IPS-NIHi7 (cell line): ENCODE results near the gene SUPT20H.
A peak's percentile ranks its signal among the peaks of the same experiment; 100 is the strongest.
"Not testable (repeated sequence)": the region's sequence is repeated elsewhere in the genome, so short reads cannot be mapped to it uniquely, and the experiment has no call there.

Experiments used
- DNase-seq: peaks from one replicate; pipeline ENCODE4 v3.0.0; 2012; ENCODE audit warnings: mixed read lengths; ENCODE audit errors: extremely low spot score

SUPT20H gene

GRCh38 chr13:37069597-37070103 is 10.2 kb upstream of the SUPT20H start:
- DNase-seq = no peak

- DNase-seq = no peak
Measured at GRCh38 chr13:37068962-37069361, 9.5 kb upstream of the SUPT20H start.

- DNase-seq = no peak
Measured at GRCh38 chr13:37067874-37068273, 8.4 kb upstream of the SUPT20H start.

GRCh38 chr13:37065890-37066526 is 6.5 kb upstream of the SUPT20H start:
- DNase-seq = peak; percentile 48

GRCh38 chr13:37059848-37060192 is 332 bp upstream of the SUPT20H start:
- no peak for DNase-seq

- DNase-seq = not testable (repeated sequence)
Measured at GRCh38 chr13:37056228-37056627, 3.3 kb downstream of the SUPT20H start.

DNA sequence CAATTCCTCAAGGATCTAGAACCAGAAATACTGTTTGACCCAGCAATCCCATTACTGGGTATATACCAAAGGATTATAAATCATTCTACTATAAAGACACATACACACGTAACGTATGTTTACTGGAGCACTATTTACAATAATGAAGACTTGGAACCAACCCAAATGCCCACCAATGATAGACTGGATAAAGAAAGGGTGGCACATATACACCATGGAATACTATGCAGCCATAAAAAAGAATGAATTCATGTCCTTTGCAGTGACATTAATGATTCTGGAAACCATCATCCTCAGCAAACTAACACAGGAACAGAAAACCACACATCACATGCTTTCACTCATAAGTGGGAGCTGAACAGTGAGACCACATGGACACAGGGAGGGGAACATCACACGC is 6.4 kb downstream of the SUPT20H start:
- not testable (repeated sequence) for DNase-seq

DNA sequence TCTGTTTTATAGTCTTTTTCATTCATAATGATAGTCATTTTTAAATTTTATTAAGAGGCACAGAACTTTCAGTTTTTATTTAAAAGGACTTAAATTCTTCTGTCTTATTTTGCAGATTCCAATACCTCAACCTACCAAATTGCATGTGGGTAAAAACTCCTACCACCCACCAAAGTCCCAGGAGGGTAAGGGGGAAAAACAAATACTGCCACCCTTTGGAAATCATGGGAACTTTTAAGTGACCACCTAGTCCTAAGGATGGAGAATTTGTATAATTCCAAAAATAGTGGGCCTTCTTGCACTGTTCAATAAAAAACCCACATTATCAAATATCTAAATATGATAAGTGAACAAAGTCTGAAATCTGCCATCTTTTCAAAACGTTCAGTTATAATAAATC is 9.7 kb downstream of the SUPT20H start:
- DNase-seq = peak; percentile 11

GRCh38 chr13:37047846-37048245 is 11.6 kb downstream of the SUPT20H start:
- DNase-seq = no peak

DNA sequence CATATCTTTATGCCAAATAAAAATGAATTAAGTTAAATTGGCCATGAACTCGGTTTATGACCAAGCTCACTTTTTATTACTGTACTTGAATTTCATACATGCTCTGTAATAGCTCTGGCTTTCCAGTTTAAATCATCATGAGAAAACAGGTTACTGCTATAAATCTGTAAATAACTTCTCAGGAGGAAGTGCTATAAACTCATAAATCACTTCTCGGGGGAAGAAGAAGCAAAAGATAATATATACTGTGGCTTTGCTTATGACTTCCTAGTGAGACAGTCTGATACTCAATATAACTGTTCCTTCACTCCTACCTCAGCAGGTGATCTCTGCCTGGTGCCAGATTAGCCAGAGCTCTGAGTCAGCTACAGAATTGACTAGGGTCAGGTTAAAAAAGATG is 12.5 kb downstream of the SUPT20H start:
- no peak for DNase-seq

- DNase-seq = no peak
Measured at GRCh38 chr13:37046062-37046461, 13.4 kb downstream of the SUPT20H start.

DNA sequence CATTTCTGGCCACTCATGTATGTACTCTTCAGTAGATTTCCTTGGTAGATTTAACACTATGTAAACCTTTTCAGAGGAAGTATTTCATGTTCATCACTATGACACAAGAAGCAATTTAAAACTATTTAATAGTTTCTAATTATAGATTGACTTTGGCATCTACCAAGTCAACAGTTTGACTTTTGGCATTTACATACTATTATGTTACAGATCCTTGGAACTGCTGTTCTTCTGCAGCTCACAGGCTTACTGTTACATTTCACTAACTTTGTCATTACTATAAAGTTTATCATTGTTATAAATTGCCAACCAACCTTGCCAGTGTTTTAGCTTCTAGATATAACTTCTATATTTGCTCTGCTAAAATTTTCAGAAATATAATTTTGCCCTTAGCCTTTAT is 18.7 kb downstream of the SUPT20H start:
- DNase-seq = no peak

GRCh38 chr13:37039896-37040295 is 19.6 kb downstream of the SUPT20H start:
- DNase-seq = no peak

DNA sequence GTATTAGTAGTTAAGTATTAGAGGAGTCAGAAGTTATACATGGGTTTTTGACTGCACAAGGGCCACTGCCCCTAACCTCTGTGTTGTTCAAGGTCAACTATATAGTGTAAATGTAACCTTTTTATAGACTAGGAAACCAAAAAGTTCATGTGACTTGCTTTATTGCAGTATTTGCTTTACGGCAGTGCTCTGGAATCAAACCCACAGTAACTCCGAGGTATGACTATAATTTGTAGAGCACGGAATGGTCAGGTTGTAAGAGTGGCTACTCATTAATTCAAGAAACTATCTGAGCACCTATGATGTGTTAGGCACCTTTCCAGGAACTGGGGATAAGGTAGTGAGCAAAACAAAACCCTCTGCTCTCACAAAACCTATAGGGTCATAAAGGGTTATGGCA is 22.2 kb downstream of the SUPT20H start:
- no peak for DNase-seq

DNA sequence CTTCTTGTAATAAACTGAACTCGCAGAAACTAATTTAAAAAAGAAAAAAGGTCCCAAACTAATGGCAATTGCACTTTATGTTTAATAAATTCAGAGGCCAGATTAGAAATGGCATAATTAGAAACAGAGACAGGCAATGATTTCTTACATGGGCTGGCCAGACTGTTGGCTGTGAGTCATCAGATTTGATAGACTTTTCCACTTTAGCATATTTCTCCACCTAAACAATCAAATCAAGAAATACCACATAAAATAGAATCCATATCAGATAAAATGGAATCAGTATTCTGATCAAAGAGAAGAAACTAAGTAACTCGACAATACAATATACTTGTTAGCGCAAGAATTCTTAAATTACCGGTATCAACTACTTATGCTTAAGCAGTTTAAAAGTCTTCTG is 29.9 kb downstream of the SUPT20H start:
- no peak for DNase-seq

DNA sequence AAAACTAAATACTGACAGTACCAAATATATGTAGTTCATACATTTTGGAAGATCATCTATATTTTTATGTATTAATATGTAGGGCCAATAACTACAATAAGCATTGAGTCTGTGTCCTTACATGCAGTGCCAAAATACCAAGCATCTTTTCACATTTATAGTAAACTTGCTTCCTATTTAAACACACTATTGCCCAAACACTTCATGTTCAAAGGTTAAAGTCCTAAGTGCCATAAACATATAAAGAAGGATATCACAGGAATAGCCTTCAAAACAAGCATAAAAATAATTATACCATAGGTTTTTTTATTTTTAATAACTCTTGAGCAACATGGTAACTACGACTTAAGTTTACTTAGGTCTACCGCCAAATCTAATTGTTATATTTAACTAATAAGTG is 31.8 kb downstream of the SUPT20H start:
- DNase-seq = no peak

DNA sequence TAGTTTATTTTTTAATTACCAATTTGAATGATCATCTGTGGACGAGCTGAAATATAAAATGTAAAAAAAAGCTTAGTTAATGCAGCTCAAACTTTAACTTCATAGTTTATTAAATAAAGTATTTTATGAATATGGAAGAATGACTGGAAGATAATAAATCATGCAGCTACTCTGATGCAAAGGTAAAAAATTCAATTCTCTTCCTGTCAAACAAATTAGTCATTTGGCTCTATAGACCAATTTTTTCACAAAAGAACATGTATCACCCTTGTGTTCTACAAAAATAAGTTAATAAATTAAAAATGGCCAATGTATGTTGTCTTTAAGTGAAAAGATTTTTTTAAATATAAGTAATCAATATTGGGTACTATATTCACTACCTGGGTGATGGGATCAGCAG is 32.7 kb downstream of the SUPT20H start:
- DNase-seq = no peak

- DNase-seq = no peak
Measured at GRCh38 chr13:37023871-37024270, 35.6 kb downstream of the SUPT20H start.

DNA sequence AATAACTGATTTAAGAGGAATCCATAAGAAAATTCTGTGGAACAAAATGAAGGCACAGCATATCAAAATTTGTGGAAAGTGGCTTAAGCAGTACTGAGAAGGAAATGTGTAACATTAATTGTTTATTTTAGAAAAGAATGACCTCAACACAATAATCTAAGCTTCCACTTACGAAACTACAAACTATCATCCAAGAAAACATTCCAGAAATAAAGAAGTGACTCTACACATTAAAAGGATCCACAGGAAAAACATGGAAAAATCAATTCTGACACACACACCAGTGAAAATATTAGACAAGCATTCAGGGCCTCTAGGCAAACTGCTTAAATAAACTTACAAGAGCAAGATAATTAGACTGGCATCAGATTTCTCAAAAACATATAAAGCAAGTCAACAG is 44.9 kb downstream of the SUPT20H start:
- no peak for DNase-seq

DNA sequence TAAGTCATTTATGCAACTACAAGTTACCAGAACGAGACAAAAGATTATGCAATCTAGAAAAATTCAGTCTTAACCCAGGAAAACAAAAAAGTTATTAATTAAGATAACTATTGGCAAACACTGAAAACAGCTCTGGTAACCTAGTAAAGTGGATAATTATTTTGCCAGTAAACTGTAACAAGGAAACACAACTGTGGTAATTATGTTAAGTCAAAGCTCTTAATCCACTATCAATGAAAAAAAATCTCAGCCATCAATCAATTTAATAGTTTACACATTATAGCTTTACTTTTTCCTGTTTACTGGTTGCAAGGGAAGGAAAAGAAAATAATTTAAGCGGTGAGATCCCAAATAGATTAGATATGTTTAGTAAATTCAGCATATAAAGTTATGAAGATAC is 47.7 kb downstream of the SUPT20H start:
- no peak for DNase-seq

GRCh38 chr13:37011002-37011401 is 48.5 kb downstream of the SUPT20H start:
- no peak for DNase-seq

GRCh38 chr13:37010424-37010823 is 49.1 kb downstream of the SUPT20H start:
- DNase-seq = no peak

- no peak for DNase-seq
Measured at GRCh38 chr13:37009692-37010091, 49.8 kb downstream of the SUPT20H start.

- DNase-seq = no peak
Measured at GRCh38 chr13:37001921-37002250, 57.6 kb downstream of the SUPT20H start.
